ENCODE data around the gene TBL1XR1. TPM values are rescaled to one million over a fixed set of nuclear protein-coding genes. Genes with fewer than 3 reads are reported as not detected.
"Not testable (repeated sequence)": the region's sequence is repeated elsewhere in the genome, so short reads cannot be mapped to it uniquely, and the experiment has no call there.

TBL1XR1 gene
- total RNA-seq, 1 donor from 2014 or later, result 124 TPM

- Histone ChIP-seq H3K4me1 (ENCODE audit: control insufficient read depth in 3 of 3, insufficient read depth in 3 of 3, low read length in 3 of 3) (peaks cover 7 to 19% (median 14%) of the 10 kb centered on the region in 3 donors), H3K36me3 (ENCODE audit: control insufficient read depth in 3 of 3, insufficient read depth in 3 of 3, low read length in 3 of 3) (no peaks in the 10 kb centered on the region), H3K4me3 (ENCODE audit: low read length in 3 of 3) (no peak overlapping the region)
Measured at GRCh38 chr3:177169936-177170722, 27.2 kb downstream of the TBL1XR1 start.

GRCh38 chr3:177168431-177168830 lies 28.9 kb downstream of the TBL1XR1 start:
- no peaks in the 10 kb centered on the region for H3K9me3 ChIP-seq (ENCODE audit: control insufficient read depth in 3 of 3, low read length in 3 of 3)
- H3K9ac ChIP-seq (ENCODE audit: low read depth in 1 of 3, low read length in 3 of 3), result no peak overlapping the region
- no peak overlapping the region for H3K4me3 ChIP-seq (ENCODE audit: low read length in 3 of 3)
- no peaks in the 10 kb centered on the region for H3K36me3 ChIP-seq (ENCODE audit: control insufficient read depth in 3 of 3, insufficient read depth in 3 of 3, low read length in 3 of 3)
- no peaks in the 10 kb centered on the region for H3K27me3 ChIP-seq (ENCODE audit: control insufficient read depth in 3 of 3, insufficient read depth in 3 of 3, low read length in 3 of 3)
- no peak overlapping the region for H3K27ac ChIP-seq (ENCODE audit: low read depth, low read length)
- H3K4me1 ChIP-seq (ENCODE audit: control insufficient read depth in 3 of 3, insufficient read depth in 3 of 3, low read length in 3 of 3), result peaks cover 3 to 15% (median 8%) of the 10 kb centered on the region in 3 donors

More at GRCh38 chr3:177169936-177170722, 27.2 kb downstream of the TBL1XR1 start:
- Histone ChIP-seq H3K27ac (ENCODE audit: low read depth, low read length) (no peak overlapping the region), H3K9me3 (ENCODE audit: control insufficient read depth in 3 of 3, low read length in 3 of 3) (no peaks in the 10 kb centered on the region), H3K9ac (ENCODE audit: low read depth in 1 of 3, low read length in 3 of 3) (no peak overlapping the region), H3K27me3 (ENCODE audit: control insufficient read depth in 3 of 3, insufficient read depth in 3 of 3, low read length in 3 of 3) (no peaks in the 10 kb centered on the region)

DNA sequence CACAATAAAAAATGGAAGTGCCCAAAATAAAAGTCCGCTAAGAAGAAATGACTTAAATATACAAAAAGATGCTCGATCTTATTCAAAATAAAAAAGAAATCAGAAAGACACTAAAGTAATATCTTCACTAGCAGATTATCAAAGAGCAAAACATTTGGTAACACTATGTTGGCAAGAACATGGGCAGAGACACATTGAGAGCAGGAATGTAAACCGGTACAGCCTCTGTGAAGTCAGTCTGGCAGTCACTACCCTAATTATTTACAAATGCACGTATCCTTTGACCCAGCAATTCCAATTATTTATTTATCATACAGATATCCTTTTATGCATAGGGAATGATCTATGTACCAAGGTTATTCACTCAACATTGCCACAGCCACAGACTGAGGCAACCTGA lies 34.5 kb downstream of the TBL1XR1 start:
- H3K4me3 ChIP-seq (ENCODE audit: low read length in 3 of 3), result no peak overlapping the region
- H3K36me3 ChIP-seq (ENCODE audit: control insufficient read depth in 3 of 3, insufficient read depth in 3 of 3, low read length in 3 of 3), result no peaks in the 10 kb centered on the region
- no peaks in the 10 kb centered on the region for H3K27me3 ChIP-seq (ENCODE audit: control insufficient read depth in 3 of 3, insufficient read depth in 3 of 3, low read length in 3 of 3)
- no peaks in the 10 kb centered on the region for H3K4me1 ChIP-seq (ENCODE audit: control insufficient read depth in 3 of 3, insufficient read depth in 3 of 3, low read length in 3 of 3)
- H3K9ac ChIP-seq (ENCODE audit: low read depth in 1 of 3, low read length in 3 of 3), result no peak overlapping the region
- no peak overlapping the region for H3K27ac ChIP-seq (ENCODE audit: low read depth, low read length)
- no peaks in the 10 kb centered on the region for H3K9me3 ChIP-seq (ENCODE audit: control insufficient read depth in 3 of 3, low read length in 3 of 3)

DNA sequence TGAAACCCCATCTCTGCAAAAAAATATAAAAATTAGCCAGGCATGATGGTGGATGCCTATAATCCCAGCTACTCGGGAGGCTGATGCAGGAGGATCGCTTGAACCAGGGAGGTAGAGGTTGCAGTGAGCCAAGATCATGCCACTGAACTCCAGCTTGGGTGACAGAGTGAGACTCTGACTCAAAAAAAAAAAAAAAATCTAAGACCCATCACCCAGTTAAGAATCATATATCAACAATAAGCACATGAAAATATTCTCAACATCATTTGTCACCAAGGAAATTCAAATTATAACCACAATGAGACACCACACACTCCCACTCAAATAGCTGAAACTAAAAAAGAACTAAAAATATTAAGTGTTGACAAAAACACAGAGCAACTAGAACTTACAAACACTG lies 35.7 kb downstream of the TBL1XR1 start:
- H3K27ac ChIP-seq (ENCODE audit: low read depth, low read length); H3K36me3 ChIP-seq (ENCODE audit: control insufficient read depth in 3 of 3, insufficient read depth in 3 of 3, low read length in 3 of 3); H3K9ac ChIP-seq (ENCODE audit: low read depth in 1 of 3, low read length in 3 of 3); H3K27me3 ChIP-seq (ENCODE audit: control insufficient read depth in 3 of 3, insufficient read depth in 3 of 3, low read length in 3 of 3); H3K4me1 ChIP-seq (ENCODE audit: control insufficient read depth in 3 of 3, insufficient read depth in 3 of 3, low read length in 3 of 3); H3K4me3 ChIP-seq (ENCODE audit: low read length in 3 of 3); H3K9me3 ChIP-seq (ENCODE audit: control insufficient read depth in 3 of 3, low read length in 3 of 3): not testable (repeated sequence)

- Histone ChIP-seq H3K36me3 (ENCODE audit: control insufficient read depth in 3 of 3, insufficient read depth in 3 of 3, low read length in 3 of 3) (no peaks in the 10 kb centered on the region), H3K4me1 (ENCODE audit: control insufficient read depth in 3 of 3, insufficient read depth in 3 of 3, low read length in 3 of 3) (no peaks in the 10 kb centered on the region), H3K27ac (ENCODE audit: low read depth, low read length) (no peak overlapping the region), H3K27me3 (ENCODE audit: control insufficient read depth in 3 of 3, insufficient read depth in 3 of 3, low read length in 3 of 3) (no peaks in the 10 kb centered on the region), H3K9ac (ENCODE audit: low read depth in 1 of 3, low read length in 3 of 3) (no peak overlapping the region), H3K9me3 (ENCODE audit: control insufficient read depth in 3 of 3, low read length in 3 of 3) (no peaks in the 10 kb centered on the region), H3K4me3 (ENCODE audit: low read length in 3 of 3) (no peak overlapping the region)
Measured at GRCh38 chr3:177158461-177158860, 38.8 kb downstream of the TBL1XR1 start.

- Histone ChIP-seq H3K27ac (ENCODE audit: low read depth, low read length) (no peak overlapping the region), H3K27me3 (ENCODE audit: control insufficient read depth in 3 of 3, insufficient read depth in 3 of 3, low read length in 3 of 3) (no peaks in the 10 kb centered on the region), H3K36me3 (ENCODE audit: control insufficient read depth in 3 of 3, insufficient read depth in 3 of 3, low read length in 3 of 3) (no peaks in the 10 kb centered on the region), H3K9me3 (ENCODE audit: control insufficient read depth in 3 of 3, low read length in 3 of 3) (no peaks in the 10 kb centered on the region), H3K4me3 (ENCODE audit: low read length in 3 of 3) (no peak overlapping the region), H3K4me1 (ENCODE audit: control insufficient read depth in 3 of 3, insufficient read depth in 3 of 3, low read length in 3 of 3) (no peaks in the 10 kb centered on the region), H3K9ac (ENCODE audit: low read depth in 1 of 3, low read length in 3 of 3) (no peak overlapping the region)
Measured at GRCh38 chr3:177157492-177157891, 39.8 kb downstream of the TBL1XR1 start.

DNA sequence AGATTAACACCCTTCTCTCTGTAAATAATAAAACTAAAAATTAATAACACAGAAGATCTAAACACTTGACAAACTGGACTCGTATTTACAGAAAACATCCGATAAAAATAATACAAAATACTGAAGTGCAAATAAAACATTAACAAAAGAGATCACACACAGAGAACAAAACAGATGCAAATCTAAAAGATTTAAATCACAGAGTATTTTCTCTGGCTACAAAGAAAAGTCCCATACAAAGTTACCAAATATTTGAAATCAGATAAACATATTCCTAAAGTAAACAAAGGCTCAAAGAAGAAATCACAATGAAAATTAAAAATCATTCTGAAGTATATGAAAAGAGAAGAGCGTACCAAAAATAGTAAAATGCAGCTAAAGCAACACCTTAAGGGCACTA lies 42.5 kb downstream of the TBL1XR1 start:
- H3K27me3 ChIP-seq (ENCODE audit: control insufficient read depth in 3 of 3, insufficient read depth in 3 of 3, low read length in 3 of 3), result no peaks in the 10 kb centered on the region
- no peaks in the 10 kb centered on the region for H3K9me3 ChIP-seq (ENCODE audit: control insufficient read depth in 3 of 3, low read length in 3 of 3)
- H3K4me1 ChIP-seq (ENCODE audit: control insufficient read depth in 3 of 3, insufficient read depth in 3 of 3, low read length in 3 of 3), result peaks cover 15 to 17% (median 17%) of the 10 kb centered on the region in 3 donors
- H3K9ac ChIP-seq (ENCODE audit: low read depth in 1 of 3, low read length in 3 of 3), result peak overlapping the region in 1 of 3 donors; percentile 30
- H3K4me3 ChIP-seq (ENCODE audit: low read length in 3 of 3), result no peak overlapping the region
- no peaks in the 10 kb centered on the region for H3K36me3 ChIP-seq (ENCODE audit: control insufficient read depth in 3 of 3, insufficient read depth in 3 of 3, low read length in 3 of 3)
- H3K27ac ChIP-seq (ENCODE audit: low read depth, low read length), result no peak overlapping the region

DNA sequence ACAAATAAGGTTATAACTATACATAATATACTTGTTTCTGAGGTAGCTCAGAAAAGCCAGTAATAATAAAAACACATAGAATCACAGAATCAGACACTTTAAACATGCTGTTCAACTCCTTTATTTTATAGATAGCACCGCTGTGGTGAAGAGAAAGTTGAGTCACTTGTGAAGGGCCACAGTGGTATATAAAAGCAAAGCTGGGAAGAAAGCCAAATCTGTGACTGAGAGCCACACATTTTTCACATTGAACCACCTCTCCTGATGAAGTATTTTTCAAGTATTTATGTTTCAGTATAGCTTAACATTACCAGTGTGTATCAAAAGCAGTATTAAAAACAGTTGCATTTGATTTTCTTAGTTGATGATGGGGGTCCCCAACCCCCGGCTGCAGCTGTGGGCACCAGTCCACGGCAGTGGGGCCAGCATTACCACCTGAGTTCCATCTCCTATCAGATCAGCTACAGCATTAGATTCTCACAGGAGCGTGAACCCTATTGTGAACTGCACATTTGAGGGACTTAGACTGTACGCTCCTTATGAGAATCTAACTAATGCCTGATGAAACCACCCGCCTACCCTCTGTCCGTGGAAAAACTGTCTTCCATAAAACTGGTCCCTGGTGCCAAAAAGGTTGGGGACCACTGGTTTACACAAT lies 46.2 kb downstream of the TBL1XR1 start:
- no peak overlapping the region for H3K27ac ChIP-seq (ENCODE audit: low read depth, low read length)
- no peaks in the 10 kb centered on the region for H3K9me3 ChIP-seq (ENCODE audit: control insufficient read depth in 3 of 3, low read length in 3 of 3)
- H3K9ac ChIP-seq (ENCODE audit: low read depth in 1 of 3, low read length in 3 of 3), result no peak overlapping the region

GRCh38 chr3:177150218-177150916 lies 46.9 kb downstream of the TBL1XR1 start:
- no peak overlapping the region for H3K27ac ChIP-seq (ENCODE audit: low read depth, low read length)
- H3K4me1 ChIP-seq (ENCODE audit: control insufficient read depth in 3 of 3, insufficient read depth in 3 of 3, low read length in 3 of 3), result peaks cover 18 to 28% (median 26%) of the 10 kb centered on the region in 3 donors

More for the DNA sequence above, 46.2 kb downstream of the TBL1XR1 start:
- Histone ChIP-seq H3K4me3 (ENCODE audit: low read length in 3 of 3) (no peak overlapping the region), H3K27me3 (ENCODE audit: control insufficient read depth in 3 of 3, insufficient read depth in 3 of 3, low read length in 3 of 3) (no peaks in the 10 kb centered on the region), H3K4me1 (ENCODE audit: control insufficient read depth in 3 of 3, insufficient read depth in 3 of 3, low read length in 3 of 3) (peaks cover 17 to 23% (median 18%) of the 10 kb centered on the region in 3 donors), H3K36me3 (ENCODE audit: control insufficient read depth in 3 of 3, insufficient read depth in 3 of 3, low read length in 3 of 3) (no peaks in the 10 kb centered on the region)

DNA sequence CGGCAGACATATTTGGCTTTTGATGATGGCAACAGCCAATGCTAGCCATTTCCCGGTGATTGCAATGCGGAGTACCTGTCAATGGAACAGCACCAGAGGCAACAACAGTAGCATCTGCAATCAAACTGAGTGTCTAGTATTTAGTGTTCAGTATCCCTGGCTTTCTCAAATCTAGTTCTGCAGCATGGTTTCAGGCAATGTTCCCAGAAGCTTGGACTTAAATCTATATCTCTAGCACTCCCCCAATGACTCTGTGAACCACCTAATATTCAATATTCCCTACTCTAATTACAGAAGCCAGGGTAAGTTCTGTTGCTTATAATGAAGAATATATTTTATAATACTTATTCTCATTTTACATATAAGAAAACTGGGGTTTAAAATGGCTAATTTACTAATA lies 48.2 kb downstream of the TBL1XR1 start:
- Histone ChIP-seq H3K27ac (ENCODE audit: low read depth, low read length) (no peak overlapping the region), H3K4me3 (ENCODE audit: low read length in 3 of 3) (no peak overlapping the region), H3K9me3 (ENCODE audit: control insufficient read depth in 3 of 3, low read length in 3 of 3) (no peaks in the 10 kb centered on the region), H3K27me3 (ENCODE audit: control insufficient read depth in 3 of 3, insufficient read depth in 3 of 3, low read length in 3 of 3) (no peaks in the 10 kb centered on the region), H3K4me1 (ENCODE audit: control insufficient read depth in 3 of 3, insufficient read depth in 3 of 3, low read length in 3 of 3) (peaks cover 23 to 31% (median 30%) of the 10 kb centered on the region in 3 donors), H3K9ac (ENCODE audit: low read depth in 1 of 3, low read length in 3 of 3) (no peak overlapping the region), H3K36me3 (ENCODE audit: control insufficient read depth in 3 of 3, insufficient read depth in 3 of 3, low read length in 3 of 3) (no peaks in the 10 kb centered on the region)

More at GRCh38 chr3:177150218-177150916, 46.9 kb downstream of the TBL1XR1 start:
- Histone ChIP-seq H3K4me3 (ENCODE audit: low read length in 3 of 3) (no peak overlapping the region), H3K9ac (ENCODE audit: low read depth in 1 of 3, low read length in 3 of 3) (no peak overlapping the region), H3K9me3 (ENCODE audit: control insufficient read depth in 3 of 3, low read length in 3 of 3) (no peaks in the 10 kb centered on the region), H3K27me3 (ENCODE audit: control insufficient read depth in 3 of 3, insufficient read depth in 3 of 3, low read length in 3 of 3) (no peaks in the 10 kb centered on the region), H3K36me3 (ENCODE audit: control insufficient read depth in 3 of 3, insufficient read depth in 3 of 3, low read length in 3 of 3) (no peaks in the 10 kb centered on the region)

All from skeletal muscle tissue (tissue), 4 donors.